Measurements from ENCODE around the gene OR2A1. TPM values are rescaled to one million over a fixed set of nuclear protein-coding genes. Genes with fewer than 3 reads are reported as not detected.
"Not testable (repeated sequence)": the region's sequence is repeated elsewhere in the genome, so short reads cannot be mapped to it uniquely, and the experiment has no call there.

The OR2A1 gene
- total RNA-seq, 1 donor from 2014 or later, result not detected

- not testable (repeated sequence) for DNase-seq (ENCODE audit: extremely low read depth, low read depth, low spot score)
These were observed 9.5 kb downstream of the OR2A1 start for GRCh38 chr7:144321677-144322206.

GRCh38 chr7:144323359-144323758 is 11.1 kb downstream of the OR2A1 start:
- DNase-seq (ENCODE audit: extremely low read depth, low read depth, low spot score), result not testable (repeated sequence)

- not testable (repeated sequence) for DNase-seq (ENCODE audit: extremely low read depth, low read depth, low spot score)
These were observed 13.6 kb downstream of the OR2A1 start for GRCh38 chr7:144325868-144326267.

- not testable (repeated sequence) for DNase-seq (ENCODE audit: extremely low read depth, low read depth, low spot score)
These were observed 17.8 kb downstream of the OR2A1 start for GRCh38 chr7:144330044-144330443.

- DNase-seq (ENCODE audit: extremely low read depth, low read depth, low spot score), result not testable (repeated sequence)
These were observed 19.2 kb downstream of the OR2A1 start for GRCh38 chr7:144331221-144331995.

GRCh38 chr7:144331996-144332288 is 19.7 kb downstream of the OR2A1 start:
- not testable (repeated sequence) for DNase-seq (ENCODE audit: extremely low read depth, low read depth, low spot score)

GRCh38 chr7:144348625-144349024 is 36.4 kb downstream of the OR2A1 start:
- DNase-seq (ENCODE audit: extremely low read depth, low read depth, low spot score), result not testable (repeated sequence)

GRCh38 chr7:144351667-144352066 is 39.4 kb downstream of the OR2A1 start:
- not testable (repeated sequence) for DNase-seq (ENCODE audit: extremely low read depth, low read depth, low spot score)

- not testable (repeated sequence) for DNase-seq (ENCODE audit: extremely low read depth, low read depth, low spot score)
These were observed 43.1 kb downstream of the OR2A1 start, which contains the start of gene ARHGEF5 for GRCh38 chr7:144355176-144355822. ARHGEF5 (plus strand) TSS chr7:144355402; CDS start chr7:144362670, 7,268 bp downstream.

- not testable (repeated sequence) for DNase-seq (ENCODE audit: extremely low read depth, low read depth, low spot score)
These were observed 44.0 kb downstream of the OR2A1 start for GRCh38 chr7:144356185-144356584.

- not testable (repeated sequence) for DNase-seq (ENCODE audit: extremely low read depth, low read depth, low spot score)
These were observed 44.6 kb downstream of the OR2A1 start for GRCh38 chr7:144356860-144357259.

GRCh38 chr7:144362061-144362460 is 49.8 kb downstream of the OR2A1 start:
- DNase-seq (ENCODE audit: extremely low read depth, low read depth, low spot score), result not testable (repeated sequence)

- not testable (repeated sequence) for DNase-seq (ENCODE audit: extremely low read depth, low read depth, low spot score)
These were observed 53.3 kb downstream of the OR2A1 start for GRCh38 chr7:144365523-144365922.

GRCh38 chr7:144367250-144367649 is 55.0 kb downstream of the OR2A1 start:
- not testable (repeated sequence) for DNase-seq (ENCODE audit: extremely low read depth, low read depth, low spot score)

- not testable (repeated sequence) for DNase-seq (ENCODE audit: extremely low read depth, low read depth, low spot score)
These were observed 57.0 kb downstream of the OR2A1 start for GRCh38 chr7:144369221-144369620.

Other genes starting within 250 kb of the OR2A1 start
- not detected in 2 replicates for gene OR2A25, start 242.6 kb upstream of the OR2A1 start, total RNA-seq
- not detected in 2 replicates for gene OR2A12, start 226.1 kb upstream of the OR2A1 start, total RNA-seq
- not detected in 2 replicates for gene OR2A2, start 202.8 kb upstream of the OR2A1 start, total RNA-seq
- gene OR2A14, start 189.2 kb upstream of the OR2A1 start, total RNA-seq, result not detected in 2 replicates
- gene CTAGE4, start 129.0 kb upstream of the OR2A1 start, total RNA-seq, result 0.19 TPM in 1 of 2 replicates, not detected in the other
- 0.73 TPM in 1 of 2 replicates, not detected in the other for gene ARHGEF35, start 116.6 kb upstream of the OR2A1 start, total RNA-seq
- not detected in 2 replicates for gene OR2A42, start 72.8 kb upstream of the OR2A1 start, total RNA-seq
- 1.5 TPM in 1 of 2 replicates, not detected in the other for gene OR2A7, start 47.6 kb upstream of the OR2A1 start, total RNA-seq
- gene CTAGE8, start 43.1 kb upstream of the OR2A1 start, total RNA-seq, result not detected in 2 replicates
- 1.6 and 2.9 TPM in 2 replicates for gene ARHGEF5, start 43.0 kb downstream of the OR2A1 start, total RNA-seq
- gene NOBOX, start 91.3 kb downstream of the OR2A1 start, total RNA-seq, result not detected in 2 replicates

All from glomerular endothelial cell (primary cell).